ENCODE measurements around the gene MEMO1.

MEMO1 gene

DNA sequence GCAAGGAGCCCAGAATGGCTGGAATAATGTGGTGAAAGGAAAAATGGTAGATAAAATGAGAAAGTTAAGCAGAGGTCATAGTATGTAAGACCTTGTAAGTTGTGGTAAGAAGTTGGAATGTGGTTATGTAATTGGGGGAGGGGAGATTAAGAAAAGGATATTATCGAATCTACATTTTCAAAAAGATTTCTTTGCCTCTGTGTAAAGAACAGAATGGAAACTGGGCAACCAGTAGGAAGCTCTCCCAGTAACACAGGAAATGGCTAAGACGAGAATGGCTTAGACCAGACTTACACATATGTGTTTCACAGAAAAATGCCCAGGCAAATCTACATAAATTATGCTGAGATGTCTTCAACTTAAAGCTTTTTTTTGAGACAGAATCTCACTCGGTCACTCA is 13.2 kb downstream of the MEMO1 start:
- H3K4me3 ChIP-seq (ENCODE audit: low read depth, low read length), result no peak overlapping the region
- H2BK5ac ChIP-seq (ENCODE audit: low read depth, low read length, poor library complexity), result peak overlapping the region; percentile 35
- H3K79me1 ChIP-seq (ENCODE audit: low read length), result peaks cover 5% of the 10 kb centered on the region
- no peak for DNase-seq
- H3K4me1 ChIP-seq (ENCODE audit: control insufficient read depth in 1 of 2, insufficient read depth in 2 of 2, low read length in 2 of 2), result peaks cover 7% of the 10 kb centered on the region in 2 experiments
- H3K23ac ChIP-seq (ENCODE audit: low read length), result no peak overlapping the region
- H2BK120ac ChIP-seq (ENCODE audit: insufficient read depth, low read length, poor library complexity), result no peak overlapping the region
- 100% methylated on average over 1 of the region's 3 CpGs for WGBS (ENCODE audit: extremely low coverage, insufficient coverage, insufficient read length)
- H3K9ac ChIP-seq (ENCODE audit: low read length), result no peak overlapping the region
- H3K18ac ChIP-seq (ENCODE audit: low read length), result peak overlapping the region; percentile 71
- H3K27me3 ChIP-seq (ENCODE audit: insufficient read depth, low read length), result no peaks in the 10 kb centered on the region
- no peaks in the 10 kb centered on the region for H3K36me3 ChIP-seq (ENCODE audit: control insufficient read depth in 1 of 2, insufficient read depth in 2 of 2, low read length in 2 of 2)
- H2AFZ ChIP-seq (ENCODE audit: insufficient read depth, low read length, poor library complexity), result no peak overlapping the region
- H4K12ac ChIP-seq (ENCODE audit: low read depth, low read length), result no peak overlapping the region
- no peak overlapping the region for H3K14ac ChIP-seq (ENCODE audit: low read length)
- H3K9me3 ChIP-seq (ENCODE audit: insufficient read depth, low read depth, low read length), result no peaks in the 10 kb centered on the region
- H4K8ac ChIP-seq (ENCODE audit: low read depth, low read length), result peak overlapping the region; percentile 49
- no peak overlapping the region for H2BK12ac ChIP-seq (ENCODE audit: low read length)
- H3K27ac ChIP-seq (ENCODE audit: low read depth, low read length), result no peak overlapping the region
- peaks cover 12% of the 10 kb centered on the region for H3K79me2 ChIP-seq (ENCODE audit: control insufficient read depth, insufficient read depth, low read length, poor library complexity)
- no peak overlapping the region for H2AK5ac ChIP-seq (ENCODE audit: low read length)
- H3K4me2 ChIP-seq (ENCODE audit: low read length), result no peak overlapping the region
- H3K4ac ChIP-seq (ENCODE audit: low read depth, low read length), result peak overlapping the region; percentile 80
- H4K91ac ChIP-seq (ENCODE audit: low read depth, low read length), result no peak overlapping the region

DNA sequence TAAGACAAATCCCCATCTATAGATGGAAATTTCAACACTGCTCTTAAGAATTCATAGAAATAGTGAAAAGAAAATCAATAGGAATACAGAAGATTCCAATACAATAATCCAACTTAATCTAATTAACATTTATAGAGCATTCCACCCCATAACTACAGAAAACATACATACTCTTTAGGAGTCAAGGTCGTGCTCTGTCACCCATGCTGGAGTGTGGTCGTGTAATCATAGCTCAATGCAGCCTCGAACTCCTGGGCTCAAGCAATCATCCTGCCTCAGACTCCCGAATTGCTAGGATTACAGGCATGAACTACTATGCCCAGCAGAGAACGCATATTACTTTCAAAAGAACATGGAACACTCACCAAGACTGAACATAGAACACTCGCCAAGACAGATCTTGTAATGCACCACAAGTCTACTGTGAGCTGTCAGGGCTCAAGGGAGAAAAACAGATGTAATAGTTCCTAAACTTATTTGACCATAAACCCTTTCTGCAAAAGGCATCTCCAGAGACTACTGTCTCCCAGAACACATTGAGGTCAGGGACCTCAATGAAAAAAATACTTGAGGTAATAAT is 14.1 kb downstream of the MEMO1 start:
- H3K9me3 ChIP-seq (ENCODE audit: insufficient read depth, low read depth, low read length), result no peaks in the 10 kb centered on the region
- no peak overlapping the region for H3K23ac ChIP-seq (ENCODE audit: low read length)
- H3K4me1 ChIP-seq (ENCODE audit: control insufficient read depth in 1 of 2, insufficient read depth in 2 of 2, low read length in 2 of 2), result peaks cover 4 to 7% of the 10 kb centered on the region in 2 experiments
- H4K91ac ChIP-seq (ENCODE audit: low read depth, low read length), result no peak overlapping the region
- no peak overlapping the region for H2BK5ac ChIP-seq (ENCODE audit: low read depth, low read length, poor library complexity)
- H2BK12ac ChIP-seq (ENCODE audit: low read length), result no peak overlapping the region
- no peak overlapping the region for H2AK5ac ChIP-seq (ENCODE audit: low read length)
- no peak overlapping the region for H2AFZ ChIP-seq (ENCODE audit: insufficient read depth, low read length, poor library complexity)
- no peak overlapping the region for H3K9ac ChIP-seq (ENCODE audit: low read length)
- DNase-seq, result no peak
- no peak overlapping the region for H4K8ac ChIP-seq (ENCODE audit: low read depth, low read length)
- H3K79me1 ChIP-seq (ENCODE audit: low read length), result peaks cover 3% of the 10 kb centered on the region
- no CpG with 5 or more reads among the region's 6 CpGs for WGBS (ENCODE audit: extremely low coverage, insufficient coverage, insufficient read length)
- H3K27me3 ChIP-seq (ENCODE audit: insufficient read depth, low read length), result no peaks in the 10 kb centered on the region
- no peak overlapping the region for H2BK120ac ChIP-seq (ENCODE audit: insufficient read depth, low read length, poor library complexity)
- no peak overlapping the region for H3K4me2 ChIP-seq (ENCODE audit: low read length)
- H3K27ac ChIP-seq (ENCODE audit: low read depth, low read length), result no peak overlapping the region
- peak overlapping the region; percentile 49 for H3K4ac ChIP-seq (ENCODE audit: low read depth, low read length)
- H3K36me3 ChIP-seq (ENCODE audit: control insufficient read depth in 1 of 2, insufficient read depth in 2 of 2, low read length in 2 of 2), result no peaks in the 10 kb centered on the region
- no peak overlapping the region for H3K14ac ChIP-seq (ENCODE audit: low read length)
- no peak overlapping the region for H3K4me3 ChIP-seq (ENCODE audit: low read depth, low read length)
- H4K12ac ChIP-seq (ENCODE audit: low read depth, low read length), result no peak overlapping the region
- H3K18ac ChIP-seq (ENCODE audit: low read length), result no peak overlapping the region
- H3K79me2 ChIP-seq (ENCODE audit: control insufficient read depth, insufficient read depth, low read length, poor library complexity), result peaks cover 10% of the 10 kb centered on the region

DNA sequence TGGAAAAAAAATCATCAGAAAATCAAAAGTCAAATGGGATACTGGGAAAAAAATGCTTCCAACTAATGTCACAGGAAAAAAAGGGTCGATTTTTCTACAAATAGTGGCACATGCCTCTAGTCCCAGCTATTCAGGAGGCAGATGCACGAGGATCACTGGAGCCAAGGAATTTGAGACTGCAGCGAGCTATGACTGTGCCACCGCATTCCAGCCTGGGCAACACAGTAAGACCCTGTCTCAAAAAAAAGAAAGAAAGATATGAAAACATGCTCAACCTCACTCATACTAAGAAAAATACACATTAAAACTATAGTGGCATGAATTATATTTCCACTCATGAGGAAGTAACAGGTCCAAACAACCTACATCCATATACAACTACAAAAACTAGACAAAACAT is 17.9 kb downstream of the MEMO1 start:
- peaks cover 1 to 2% of the 10 kb centered on the region in 2 experiments for H3K4me1 ChIP-seq (ENCODE audit: control insufficient read depth in 1 of 2, insufficient read depth in 2 of 2, low read length in 2 of 2)
- no CpG with 5 or more reads among the region's 4 CpGs for WGBS (ENCODE audit: extremely low coverage, insufficient coverage, insufficient read length)
- no peak overlapping the region for H3K23ac ChIP-seq (ENCODE audit: low read length)

DNA sequence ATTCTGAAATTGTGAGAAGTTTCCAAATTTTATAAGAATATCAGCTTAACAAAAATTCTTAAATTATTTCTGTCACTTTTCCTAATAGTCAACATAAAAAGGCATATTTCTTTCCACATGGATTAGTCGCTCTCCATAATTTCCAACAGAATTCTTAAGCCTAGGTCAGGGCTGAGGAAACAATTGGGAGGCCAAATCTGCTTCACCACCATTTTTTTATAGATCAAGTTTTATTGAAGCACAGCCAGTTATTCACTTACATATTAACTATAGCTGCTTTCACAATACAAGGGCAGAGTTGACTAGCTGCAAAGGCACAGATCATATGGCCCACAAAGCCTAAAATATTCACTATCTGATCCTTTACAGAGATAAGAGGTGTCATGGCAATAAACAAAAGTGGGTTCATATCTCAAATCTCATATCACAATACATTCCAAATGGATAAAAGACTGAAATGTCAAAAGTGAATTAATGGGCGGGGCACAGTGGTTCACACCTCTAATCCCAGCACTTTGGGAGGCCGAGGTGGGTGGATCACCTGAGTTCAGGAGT is 18.7 kb downstream of the MEMO1 start:
- Histone ChIP-seq H4K12ac (ENCODE audit: low read depth, low read length) (no peak overlapping the region), H3K9ac (ENCODE audit: low read length) (no peak overlapping the region), H2BK5ac (ENCODE audit: low read depth, low read length, poor library complexity) (no peak overlapping the region), H2AFZ (ENCODE audit: insufficient read depth, low read length, poor library complexity) (no peak overlapping the region), H3K23ac (ENCODE audit: low read length) (no peak overlapping the region), H2BK12ac (ENCODE audit: low read length) (no peak overlapping the region), H3K79me2 (ENCODE audit: control insufficient read depth, insufficient read depth, low read length, poor library complexity) (peaks cover 3% of the 10 kb centered on the region), H3K4me1 (ENCODE audit: control insufficient read depth in 1 of 2, insufficient read depth in 2 of 2, low read length in 2 of 2) (no peaks in the 10 kb centered on the region), H3K4me2 (ENCODE audit: low read length) (no peak overlapping the region), H2AK5ac (ENCODE audit: low read length) (no peak overlapping the region), H3K79me1 (ENCODE audit: low read length) (no peaks in the 10 kb centered on the region), H3K27me3 (ENCODE audit: insufficient read depth, low read length) (no peaks in the 10 kb centered on the region), H3K27ac (ENCODE audit: low read depth, low read length) (no peak overlapping the region), H3K4me3 (ENCODE audit: low read depth, low read length) (no peak overlapping the region), H4K91ac (ENCODE audit: low read depth, low read length) (no peak overlapping the region), H3K36me3 (ENCODE audit: control insufficient read depth in 1 of 2, insufficient read depth in 2 of 2, low read length in 2 of 2) (no peaks in the 10 kb centered on the region), H3K9me3 (ENCODE audit: insufficient read depth, low read depth, low read length) (no peaks in the 10 kb centered on the region), H3K14ac (ENCODE audit: low read length) (no peak overlapping the region), H4K8ac (ENCODE audit: low read depth, low read length) (no peak overlapping the region), H3K18ac (ENCODE audit: low read length) (no peak overlapping the region), H3K4ac (ENCODE audit: low read depth, low read length) (no peak overlapping the region), H2BK120ac (ENCODE audit: insufficient read depth, low read length, poor library complexity) (no peak overlapping the region)
- WGBS (ENCODE audit: extremely low coverage, insufficient coverage, insufficient read length), result no CpG with 5 or more reads among the region's 3 CpGs
- no peak for DNase-seq

More for the DNA sequence above, 17.9 kb downstream of the MEMO1 start:
- no peak overlapping the region for H3K18ac ChIP-seq (ENCODE audit: low read length)
- no peak overlapping the region for H2BK120ac ChIP-seq (ENCODE audit: insufficient read depth, low read length, poor library complexity)
- H4K12ac ChIP-seq (ENCODE audit: low read depth, low read length), result no peak overlapping the region
- H3K9me3 ChIP-seq (ENCODE audit: insufficient read depth, low read depth, low read length), result no peaks in the 10 kb centered on the region
- no peak overlapping the region for H4K91ac ChIP-seq (ENCODE audit: low read depth, low read length)
- no peak overlapping the region for H2BK12ac ChIP-seq (ENCODE audit: low read length)
- H2AK5ac ChIP-seq (ENCODE audit: low read length), result no peak overlapping the region
- no peaks in the 10 kb centered on the region for H3K27me3 ChIP-seq (ENCODE audit: insufficient read depth, low read length)
- no peak overlapping the region for H2BK5ac ChIP-seq (ENCODE audit: low read depth, low read length, poor library complexity)
- H3K4ac ChIP-seq (ENCODE audit: low read depth, low read length), result peak overlapping the region; percentile 21
- H3K4me2 ChIP-seq (ENCODE audit: low read length), result no peak overlapping the region
- no peak overlapping the region for H3K4me3 ChIP-seq (ENCODE audit: low read depth, low read length)
- H3K79me1 ChIP-seq (ENCODE audit: low read length), result peaks cover 1% of the 10 kb centered on the region
- H3K27ac ChIP-seq (ENCODE audit: low read depth, low read length), result no peak overlapping the region
- DNase-seq, result no peak
- H3K14ac ChIP-seq (ENCODE audit: low read length), result no peak overlapping the region
- H3K36me3 ChIP-seq (ENCODE audit: control insufficient read depth in 1 of 2, insufficient read depth in 2 of 2, low read length in 2 of 2), result no peaks in the 10 kb centered on the region
- no peak overlapping the region for H3K9ac ChIP-seq (ENCODE audit: low read length)
- no peak overlapping the region for H4K8ac ChIP-seq (ENCODE audit: low read depth, low read length)
- peaks cover 4% of the 10 kb centered on the region for H3K79me2 ChIP-seq (ENCODE audit: control insufficient read depth, insufficient read depth, low read length, poor library complexity)
- no peak overlapping the region for H2AFZ ChIP-seq (ENCODE audit: insufficient read depth, low read length, poor library complexity)

All from trophoblast cell (in vitro differentiated cells and primary cell).